G401.6 (cell line): Measurements from ENCODE around the gene RBL2.
A peak's percentile ranks its signal among the peaks of the same experiment; 100 is the strongest.
"Not testable (repeated sequence)": the region's sequence is repeated elsewhere in the genome, so short reads cannot be mapped to it uniquely, and the experiment has no call there.

ENCODE experiments used
- FAIRE-seq: peaks from 2 replicates; lab custom pipeline; 2012; peaks lifted over from hg19 to GRCh38; lab: Jason Lieb, UNC

The RBL2 gene, protein sequence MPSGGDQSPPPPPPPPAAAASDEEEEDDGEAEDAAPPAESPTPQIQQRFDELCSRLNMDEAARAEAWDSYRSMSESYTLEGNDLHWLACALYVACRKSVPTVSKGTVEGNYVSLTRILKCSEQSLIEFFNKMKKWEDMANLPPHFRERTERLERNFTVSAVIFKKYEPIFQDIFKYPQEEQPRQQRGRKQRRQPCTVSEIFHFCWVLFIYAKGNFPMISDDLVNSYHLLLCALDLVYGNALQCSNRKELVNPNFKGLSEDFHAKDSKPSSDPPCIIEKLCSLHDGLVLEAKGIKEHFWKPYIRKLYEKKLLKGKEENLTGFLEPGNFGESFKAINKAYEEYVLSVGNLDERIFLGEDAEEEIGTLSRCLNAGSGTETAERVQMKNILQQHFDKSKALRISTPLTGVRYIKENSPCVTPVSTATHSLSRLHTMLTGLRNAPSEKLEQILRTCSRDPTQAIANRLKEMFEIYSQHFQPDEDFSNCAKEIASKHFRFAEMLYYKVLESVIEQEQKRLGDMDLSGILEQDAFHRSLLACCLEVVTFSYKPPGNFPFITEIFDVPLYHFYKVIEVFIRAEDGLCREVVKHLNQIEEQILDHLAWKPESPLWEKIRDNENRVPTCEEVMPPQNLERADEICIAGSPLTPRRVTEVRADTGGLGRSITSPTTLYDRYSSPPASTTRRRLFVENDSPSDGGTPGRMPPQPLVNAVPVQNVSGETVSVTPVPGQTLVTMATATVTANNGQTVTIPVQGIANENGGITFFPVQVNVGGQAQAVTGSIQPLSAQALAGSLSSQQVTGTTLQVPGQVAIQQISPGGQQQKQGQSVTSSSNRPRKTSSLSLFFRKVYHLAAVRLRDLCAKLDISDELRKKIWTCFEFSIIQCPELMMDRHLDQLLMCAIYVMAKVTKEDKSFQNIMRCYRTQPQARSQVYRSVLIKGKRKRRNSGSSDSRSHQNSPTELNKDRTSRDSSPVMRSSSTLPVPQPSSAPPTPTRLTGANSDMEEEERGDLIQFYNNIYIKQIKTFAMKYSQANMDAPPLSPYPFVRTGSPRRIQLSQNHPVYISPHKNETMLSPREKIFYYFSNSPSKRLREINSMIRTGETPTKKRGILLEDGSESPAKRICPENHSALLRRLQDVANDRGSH

GRCh38 chr16:53434377-53435065 lies at the start of gene RBL2:
Gene RBL2, plus strand, starts transcription at chr16:53434471. Its CDS starts 86 bp downstream, at chr16:53434557.
- no peak for FAIRE-seq

DNA sequence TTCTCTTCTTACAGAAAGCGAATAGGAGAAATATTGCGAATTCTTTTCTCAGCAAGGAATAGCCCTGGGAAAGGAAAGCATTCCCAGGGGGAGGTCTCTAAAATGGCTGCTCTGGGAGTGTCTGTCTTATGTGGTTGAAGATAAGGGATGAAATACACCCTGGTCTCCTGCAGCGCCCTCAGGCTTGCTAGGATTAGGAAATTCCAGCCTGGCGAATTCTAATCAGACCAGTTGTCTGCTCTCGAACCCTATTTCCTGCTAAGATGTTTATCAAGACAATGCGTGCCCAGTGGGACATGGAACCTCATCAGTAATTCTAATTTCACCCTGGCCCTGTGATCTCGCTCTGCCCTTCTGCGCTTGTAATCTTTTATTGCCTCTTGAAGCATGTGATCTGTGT lies 49.7 kb upstream of the RBL2 start:
- FAIRE-seq: not testable (repeated sequence)

DNA sequence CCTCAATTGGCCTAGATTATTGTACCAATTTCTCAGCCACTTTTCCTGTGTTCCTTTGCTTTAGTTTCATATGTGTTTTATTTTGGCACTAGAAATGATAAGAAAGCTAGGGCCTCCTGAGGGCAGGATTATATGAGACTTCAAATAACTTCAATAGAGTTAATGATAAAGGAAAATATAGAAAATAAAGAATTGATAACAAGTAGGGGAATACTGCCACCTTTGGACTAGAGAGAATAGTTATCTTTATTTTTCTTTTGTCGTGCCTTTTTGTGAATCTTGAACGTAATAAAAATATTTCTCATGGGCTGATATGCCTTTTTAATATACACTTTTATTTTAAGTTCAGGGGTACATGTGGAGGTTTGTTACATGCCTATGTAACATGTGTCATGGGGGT lies 29.3 kb upstream of the RBL2 start:
- FAIRE-seq: peak; percentile 68

DNA sequence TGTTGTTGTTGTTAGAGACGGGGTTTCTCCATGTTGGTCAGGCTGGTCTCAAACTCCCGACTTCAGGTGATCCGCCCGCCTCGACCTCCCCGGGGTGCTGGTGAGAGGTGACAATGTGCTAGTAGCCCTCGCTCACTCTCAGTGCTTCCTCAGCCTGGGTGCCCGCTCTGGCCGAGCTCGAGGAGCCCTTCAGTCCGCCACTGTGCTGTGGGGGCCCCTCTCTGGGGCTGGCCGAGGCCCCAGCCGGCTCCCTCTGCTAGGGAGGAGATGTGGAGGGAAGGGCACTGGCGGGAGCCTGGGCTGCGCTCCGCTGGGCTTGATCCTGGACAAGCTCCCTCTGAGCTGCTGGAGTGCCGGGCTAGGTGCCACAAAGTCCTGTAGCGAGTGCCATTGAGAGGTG lies 21.7 kb upstream of the RBL2 start:
- FAIRE-seq: no peak

DNA sequence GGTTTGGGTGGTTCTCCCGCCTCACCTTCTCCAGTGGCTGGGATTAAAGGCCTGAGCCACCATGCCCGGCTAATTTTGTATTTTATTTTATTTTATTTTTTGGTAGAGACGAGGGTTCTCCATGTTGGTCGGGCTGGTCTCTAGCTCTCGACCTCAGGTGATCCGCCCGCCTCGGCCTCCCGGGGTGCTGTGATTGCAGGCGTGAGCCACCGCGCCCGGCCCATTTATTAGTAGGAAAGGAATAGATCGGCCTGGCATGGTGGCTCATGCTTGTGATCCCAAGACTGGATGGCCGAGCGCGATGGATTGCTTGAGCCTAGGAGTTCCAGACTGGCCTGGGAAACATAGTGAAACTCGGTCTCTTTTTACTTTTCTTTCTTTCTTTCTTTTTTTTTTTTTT lies 20.4 kb upstream of the RBL2 start:
- FAIRE-seq: no peak

DNA sequence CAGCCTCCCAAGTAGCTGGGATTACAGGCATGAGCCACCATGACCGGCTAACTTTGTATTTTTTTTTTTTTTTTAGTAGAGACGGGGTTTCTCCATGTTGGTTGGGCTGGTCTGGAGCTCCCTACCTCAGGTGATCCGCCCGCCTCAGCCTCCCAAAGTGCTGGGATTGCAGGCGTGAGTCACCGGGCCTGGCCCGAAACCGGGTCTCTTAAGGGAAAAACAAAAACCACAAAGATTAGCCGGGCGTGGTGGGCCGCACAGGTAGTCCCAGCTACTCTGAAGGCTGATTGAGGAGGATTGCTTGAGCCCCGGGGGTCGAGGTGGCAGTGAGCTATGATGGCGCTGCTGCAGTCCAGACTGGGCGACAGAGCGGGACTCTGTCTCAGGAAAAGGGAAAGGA lies 19.9 kb upstream of the RBL2 start:
- no peak for FAIRE-seq

DNA sequence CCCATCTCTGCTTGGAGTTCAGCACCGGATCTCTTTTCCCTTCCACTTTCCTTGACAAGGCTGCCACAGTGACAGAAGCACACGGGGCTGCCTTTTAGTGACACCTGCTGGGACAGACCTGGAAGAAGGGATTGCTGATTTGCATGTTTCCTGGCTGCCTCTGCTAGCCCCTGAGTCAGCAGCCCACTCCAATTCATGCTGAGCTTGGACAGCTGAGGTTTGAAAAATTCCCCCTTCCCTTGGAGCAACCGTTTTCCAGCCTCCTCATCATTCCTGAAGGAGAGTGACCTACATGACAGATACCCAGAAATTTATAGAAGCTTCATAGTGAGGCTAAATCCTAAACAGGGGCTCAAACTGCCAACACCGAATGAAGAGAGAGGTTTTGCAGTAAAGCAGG lies 18.8 kb upstream of the RBL2 start:
- FAIRE-seq: no peak

DNA sequence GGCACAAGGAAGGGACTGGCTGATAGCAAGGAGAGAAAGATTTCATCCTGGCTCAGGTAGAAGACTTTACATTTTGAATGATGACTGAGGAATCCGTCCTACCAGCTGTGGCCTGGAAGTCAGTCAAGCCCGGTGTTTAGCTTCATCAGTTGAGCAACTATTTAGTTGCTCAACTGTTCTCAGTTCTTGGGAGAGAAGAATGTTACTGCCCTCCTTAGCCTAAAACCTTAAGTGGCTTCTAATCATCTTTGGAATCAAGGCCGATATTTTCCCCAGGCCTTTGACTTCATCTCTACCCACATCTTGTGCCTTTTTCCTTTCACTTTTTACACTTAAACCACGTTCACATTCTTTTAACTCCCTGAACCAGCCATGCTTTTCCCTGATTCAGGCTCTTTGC lies 17.3 kb upstream of the RBL2 start:
- no peak for FAIRE-seq

DNA sequence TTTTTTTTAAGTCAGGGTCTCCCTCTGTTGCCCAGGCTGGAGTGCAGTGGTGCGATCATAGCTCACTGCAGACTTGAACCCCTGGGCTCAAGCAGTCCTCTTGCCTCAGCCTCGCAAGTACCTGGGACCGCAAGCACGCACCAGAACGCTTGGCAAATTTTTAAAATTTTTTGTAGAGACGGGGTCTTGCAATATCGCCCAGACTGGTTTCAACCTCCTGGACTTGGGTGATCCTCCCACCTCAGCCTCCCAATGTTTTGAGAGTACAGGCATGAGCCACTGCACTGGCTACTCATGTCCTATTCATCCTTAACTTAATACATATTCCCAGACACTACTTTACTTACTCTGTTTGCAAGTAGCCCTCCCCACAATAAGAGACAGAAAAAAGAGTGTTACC lies 16.3 kb upstream of the RBL2 start:
- no peak for FAIRE-seq

GRCh38 chr16:53419383-53419709 lies 14.9 kb upstream of the RBL2 start:
- FAIRE-seq: not testable (repeated sequence)

DNA sequence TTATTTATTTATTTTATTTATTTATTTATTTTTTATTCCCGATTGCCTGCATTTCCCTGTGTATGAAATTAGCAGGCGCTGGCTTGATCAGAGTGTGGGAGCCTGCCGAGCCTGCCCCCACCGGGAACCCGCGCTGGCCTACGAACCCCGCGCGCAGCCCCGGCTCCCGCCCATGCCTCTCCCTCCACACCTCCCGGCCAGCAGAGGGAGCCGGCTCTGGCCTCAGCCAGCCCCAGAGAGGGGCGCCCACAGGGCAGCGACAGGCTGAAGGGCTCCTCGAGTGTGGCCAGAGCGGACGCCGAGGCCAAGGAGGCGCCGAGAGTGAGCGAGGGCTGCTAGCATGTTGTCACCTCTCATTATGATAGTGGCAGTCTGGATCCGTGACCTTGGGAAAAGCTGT lies 13.0 kb upstream of the RBL2 start:
- no peak for FAIRE-seq

GRCh38 chr16:53423968-53424367 lies 10.3 kb upstream of the RBL2 start:
- FAIRE-seq: not testable (repeated sequence)

GRCh38 chr16:53428681-53429080 lies 5.6 kb upstream of the RBL2 start:
- FAIRE-seq: no peak

DNA sequence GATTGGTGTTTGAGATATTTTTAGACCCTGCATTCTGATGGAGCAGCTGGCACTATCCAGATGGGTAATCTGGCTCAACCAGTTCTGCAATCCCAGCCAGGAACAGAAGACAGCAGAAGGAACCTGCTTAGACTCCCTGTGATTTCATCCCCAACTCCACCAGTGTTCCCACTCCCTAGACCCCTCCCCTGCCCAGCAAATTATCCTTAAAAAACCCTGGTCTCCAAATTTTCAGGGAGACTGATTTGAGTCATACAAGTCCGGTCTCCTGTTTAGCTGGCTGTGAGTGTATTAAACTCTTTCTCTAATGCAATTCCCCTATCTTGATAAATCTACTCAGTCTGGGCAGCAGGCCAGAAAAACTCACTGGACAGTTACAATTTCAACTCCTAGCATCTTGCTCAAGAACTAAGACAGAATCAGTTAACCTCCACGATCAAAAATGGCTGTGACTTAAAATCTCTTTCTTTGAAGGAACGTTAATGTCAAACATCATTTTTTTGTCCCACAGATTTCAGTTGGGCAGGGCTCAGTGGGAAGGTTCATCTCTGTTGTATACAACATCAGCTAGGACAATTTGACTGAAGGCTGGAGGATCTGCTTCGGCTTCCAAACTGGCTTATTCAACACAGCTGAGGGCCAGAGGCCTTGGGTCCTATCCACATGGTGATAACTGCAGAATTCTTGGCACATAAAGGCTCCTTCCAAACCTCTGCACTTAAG lies 4.9 kb upstream of the RBL2 start:
- FAIRE-seq: no peak

- FAIRE-seq: no peak
Measured at GRCh38 chr16:53430363-53430762, 3.9 kb upstream of the RBL2 start.

- no peak for FAIRE-seq
Measured at GRCh38 chr16:53433509-53433908, 762 bp upstream of the RBL2 start.

DNA sequence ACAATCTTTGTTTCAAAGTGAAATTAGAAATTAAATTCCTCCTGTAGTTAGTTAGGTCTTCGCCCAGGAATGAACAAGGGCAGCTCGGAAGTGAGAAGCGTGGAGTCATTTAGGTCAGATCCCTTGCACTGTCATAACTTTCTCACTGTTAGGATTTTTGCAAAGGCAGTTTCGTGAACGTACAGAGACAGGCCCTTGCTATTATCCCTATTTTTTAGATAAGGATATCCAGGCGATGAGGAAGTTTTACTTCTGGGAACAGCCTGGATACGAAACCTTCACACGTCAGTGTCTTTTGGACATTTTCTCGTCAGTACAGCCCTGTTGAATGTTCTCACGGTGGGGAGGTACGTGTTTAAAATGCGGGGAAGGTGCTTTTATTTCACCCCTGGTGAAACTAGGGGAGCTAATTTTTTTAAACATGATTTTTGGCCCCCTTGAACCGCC lies 318 bp upstream of the RBL2 start:
- FAIRE-seq: no peak

GRCh38 chr16:53435066-53435688 lies 906 bp downstream of the RBL2 start:
- FAIRE-seq: peak; percentile 89

GRCh38 chr16:53440125-53440524 lies 5.9 kb downstream of the RBL2 start:
- no peak for FAIRE-seq

GRCh38 chr16:53445534-53445933 lies 11.3 kb downstream of the RBL2 start:
- no peak for FAIRE-seq

GRCh38 chr16:53446090-53446489 lies 11.8 kb downstream of the RBL2 start:
- no peak for FAIRE-seq
